HG03378 (cell line): Measurements from ENCODE around the gene SNCG.
A peak's percentile ranks its signal among the peaks of the same experiment; 100 is the strongest.

Experiments used
- ATAC-seq: cut with Tn5 transposase; IDR thresholded peaks from one replicate; pipeline ENCODE4 v1.9.1; 2021; ENCODE audit warnings: mild to moderate bottlenecking, moderate library complexity; ENCODE audit not compliant: unreplicated experiment

Gene SNCG

DNA sequence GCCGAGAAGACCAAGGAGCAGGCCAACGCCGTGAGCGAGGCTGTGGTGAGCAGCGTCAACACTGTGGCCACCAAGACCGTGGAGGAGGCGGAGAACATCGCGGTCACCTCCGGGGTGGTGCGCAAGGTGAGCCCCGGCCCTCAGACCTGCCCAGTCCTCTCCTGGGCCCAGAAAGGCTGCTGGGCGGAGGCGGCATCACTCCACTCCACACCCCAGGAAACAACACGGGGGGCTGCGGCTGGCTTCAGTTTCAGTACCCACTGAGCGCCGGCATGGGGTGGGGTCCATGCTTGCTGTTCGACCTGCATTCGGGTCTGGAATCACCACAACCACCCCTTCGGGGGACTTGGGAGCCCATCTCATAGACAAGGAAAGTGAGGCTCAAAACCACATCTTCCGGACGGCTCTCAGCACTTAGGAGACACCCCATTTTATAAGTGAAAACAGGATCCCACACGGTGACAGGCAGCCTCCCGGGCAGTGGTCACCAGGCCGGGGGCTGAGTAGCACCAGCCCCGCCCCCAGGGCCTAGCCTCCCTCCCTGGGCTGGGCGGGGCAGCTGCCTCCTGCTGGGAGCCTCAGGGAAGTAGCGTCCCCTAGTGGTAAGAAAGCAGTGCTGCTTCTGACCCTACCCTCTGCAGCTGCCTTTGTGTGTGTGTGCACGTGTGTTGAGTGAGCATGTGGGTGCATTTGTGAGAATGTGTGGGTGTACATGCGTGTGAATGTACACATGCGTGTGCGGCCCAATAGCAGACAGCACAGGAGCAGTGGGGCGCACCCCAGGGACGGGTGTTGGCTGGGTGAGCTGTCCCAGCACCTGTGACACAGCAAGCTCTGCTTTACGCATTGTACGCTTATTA is 1.8 kb downstream of the SNCG start:
- peak; percentile 77 for ATAC-seq

DNA sequence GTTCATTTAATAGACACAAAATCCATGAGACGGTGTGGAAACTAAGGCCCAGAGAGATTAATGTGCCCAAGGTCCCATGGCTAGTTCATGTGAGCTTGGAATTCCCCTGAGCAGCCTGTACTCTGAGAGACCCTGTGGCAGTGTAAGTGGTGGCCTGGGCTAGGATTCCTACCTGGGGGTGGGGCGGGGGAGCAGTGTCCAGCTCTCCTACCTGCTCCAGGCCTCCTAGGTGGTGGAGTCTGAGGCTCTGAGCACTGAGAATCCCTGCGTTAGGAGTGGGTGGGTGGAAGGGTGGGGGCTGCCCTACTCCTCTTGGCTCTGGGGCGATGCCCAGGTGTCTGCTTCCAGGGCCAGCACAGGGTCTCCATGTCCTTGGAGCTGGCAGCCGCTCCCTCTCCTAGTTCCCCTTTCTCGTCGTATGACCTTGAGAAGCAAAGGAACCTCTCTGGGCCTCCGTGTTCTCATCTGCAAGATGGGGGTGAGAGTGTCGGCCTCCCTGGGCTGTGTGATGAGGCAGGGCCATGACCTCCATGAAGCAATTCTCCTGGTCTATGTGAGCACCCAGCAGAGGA is 2.5 kb downstream of the SNCG start:
- ATAC-seq, result no peak

DNA sequence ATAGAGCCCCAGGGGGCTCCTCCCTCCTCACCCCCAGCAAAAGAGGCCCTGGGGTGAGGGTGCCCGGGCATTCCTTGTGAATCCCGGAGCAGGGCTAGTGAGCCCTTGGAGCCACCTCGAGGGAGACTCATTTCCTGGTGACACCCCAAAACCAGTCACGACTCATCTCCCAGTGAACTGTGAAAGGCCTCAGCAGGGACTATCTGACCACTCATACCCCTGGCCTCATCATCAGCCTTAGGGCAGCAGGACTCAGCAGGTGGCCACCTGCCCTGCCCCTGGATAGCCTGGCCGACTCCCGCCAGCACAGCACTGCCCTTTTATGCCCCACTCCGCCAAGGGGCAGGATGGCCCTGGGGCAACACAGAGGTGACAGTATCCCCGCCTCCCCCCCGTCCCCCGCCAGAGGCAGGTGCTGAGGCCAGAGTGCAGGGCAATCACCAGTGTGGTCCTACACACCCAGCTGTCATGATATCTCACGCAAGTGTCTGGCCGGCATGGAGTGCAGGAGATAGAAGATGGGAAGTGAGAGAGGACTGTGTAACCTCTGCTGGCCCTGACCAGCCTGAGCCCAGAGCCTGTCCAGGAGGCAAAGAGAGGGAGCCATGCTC is 3.2 kb downstream of the SNCG start:
- ATAC-seq, result no peak

DNA sequence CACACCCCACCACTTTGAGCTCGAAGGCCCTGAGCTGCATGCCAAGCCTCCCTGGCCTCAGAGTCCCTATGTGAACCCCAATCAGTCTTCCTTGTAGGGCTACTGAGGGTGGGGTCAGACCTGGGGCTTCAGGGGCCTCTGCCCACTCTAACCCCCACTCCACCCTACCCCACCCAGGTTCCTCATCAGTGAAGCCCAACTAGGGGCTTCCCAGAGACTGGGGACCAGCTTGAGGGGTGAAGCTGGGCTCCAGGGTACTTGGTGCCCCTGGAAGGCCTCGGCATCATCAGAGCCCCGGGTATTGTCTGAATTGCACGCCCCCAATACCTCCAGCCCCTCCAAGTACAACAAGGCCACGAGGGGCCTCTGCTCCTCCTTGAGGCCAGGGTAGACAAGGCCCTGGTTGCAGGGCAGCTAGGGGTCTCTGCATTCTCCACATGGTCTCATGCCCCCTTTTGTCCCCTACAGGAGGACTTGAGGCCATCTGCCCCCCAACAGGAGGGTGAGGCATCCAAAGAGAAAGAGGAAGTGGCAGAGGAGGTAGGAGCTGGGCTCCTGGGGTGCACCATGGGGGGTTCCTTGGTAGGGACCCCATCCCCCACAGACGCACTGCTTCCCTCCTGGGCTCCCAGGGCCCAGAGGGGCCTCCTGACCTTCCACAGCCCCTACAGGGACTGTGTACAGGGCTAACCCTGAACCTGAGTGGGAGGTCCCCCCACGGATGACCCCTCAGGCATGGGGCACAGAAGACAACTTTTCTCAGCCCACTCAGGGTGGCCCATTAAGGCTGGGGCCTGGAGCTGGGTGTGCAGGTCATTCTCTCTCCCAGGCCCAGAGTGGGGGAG is 4.0 kb downstream of the SNCG start:
- no peak for ATAC-seq

DNA sequence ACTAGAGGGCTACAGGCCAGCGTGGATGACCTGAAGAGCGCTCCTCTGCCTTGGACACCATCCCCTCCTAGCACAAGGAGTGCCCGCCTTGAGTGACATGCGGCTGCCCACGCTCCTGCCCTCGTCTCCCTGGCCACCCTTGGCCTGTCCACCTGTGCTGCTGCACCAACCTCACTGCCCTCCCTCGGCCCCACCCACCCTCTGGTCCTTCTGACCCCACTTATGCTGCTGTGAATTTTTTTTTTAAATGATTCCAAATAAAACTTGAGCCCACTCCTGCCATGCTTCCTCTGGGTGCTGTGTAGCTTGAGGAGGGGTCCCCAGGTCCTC is 4.5 kb downstream of the SNCG start:
- ATAC-seq, result no peak

DNA sequence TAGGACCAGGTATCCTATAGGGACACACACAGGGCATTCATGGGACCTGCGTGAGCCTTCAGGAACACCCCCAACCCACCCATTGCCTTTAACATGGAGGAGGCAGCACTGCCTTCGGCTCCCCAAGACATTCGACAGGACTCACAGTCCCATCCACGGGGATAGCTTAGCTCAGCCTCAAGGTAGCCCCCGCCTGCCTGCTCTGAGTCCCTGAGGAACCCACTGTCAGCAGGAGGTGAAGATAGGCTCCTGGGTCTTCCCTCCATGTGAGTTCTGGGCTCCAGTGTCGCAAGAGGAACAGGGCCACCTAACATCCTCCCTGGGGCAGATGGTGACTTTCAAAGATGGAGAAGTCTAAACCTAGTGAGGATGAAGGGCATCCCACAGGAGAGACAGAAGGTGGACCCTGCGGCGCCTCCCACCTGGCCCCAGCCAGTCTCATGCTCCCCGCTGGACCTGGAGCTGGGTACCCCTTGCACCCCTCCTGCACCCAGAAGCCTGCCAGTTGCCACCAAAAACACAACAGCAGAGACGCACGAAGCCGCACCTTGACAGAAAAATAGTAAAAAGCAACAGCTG is 5.0 kb downstream of the SNCG start:
- no peak for ATAC-seq

DNA sequence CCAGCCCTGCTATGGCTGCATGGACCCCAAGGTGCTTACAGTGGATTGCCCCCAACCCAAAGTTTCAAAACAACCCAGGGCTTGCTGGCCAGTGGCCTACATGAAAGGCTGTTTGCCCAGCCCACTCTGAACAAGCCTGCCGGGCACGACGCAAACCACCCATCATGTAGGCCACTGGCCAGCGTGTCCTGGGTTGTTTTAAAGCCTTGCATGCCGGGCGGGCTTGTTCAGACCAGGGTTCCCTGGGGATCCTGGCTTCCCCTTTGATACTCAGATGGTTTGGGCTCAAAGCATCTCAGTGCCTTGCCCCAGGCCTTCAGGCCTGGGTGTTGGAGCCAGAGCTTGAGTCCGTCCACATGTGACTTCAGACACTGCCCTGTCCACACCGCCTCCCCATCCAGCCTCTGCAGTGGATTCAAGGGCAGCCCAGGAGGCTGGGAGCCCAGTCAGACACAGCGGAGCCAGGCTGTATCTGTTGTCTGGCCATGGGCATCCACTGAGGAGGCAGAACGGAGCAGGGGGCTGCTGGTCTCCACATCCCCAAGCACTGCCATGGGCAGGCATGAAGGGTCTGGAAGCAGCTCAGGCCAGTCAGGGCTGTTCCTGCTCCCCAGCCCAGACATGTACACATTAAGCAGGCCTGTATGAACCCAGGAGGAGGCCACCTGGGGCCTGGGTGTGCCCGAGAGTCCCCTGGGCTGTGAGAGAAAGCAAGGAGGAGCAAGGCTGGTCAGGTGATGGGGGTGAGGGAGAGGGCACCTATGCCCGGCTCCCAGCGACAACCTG is 5.9 kb downstream of the SNCG start:
- ATAC-seq, result no peak

DNA sequence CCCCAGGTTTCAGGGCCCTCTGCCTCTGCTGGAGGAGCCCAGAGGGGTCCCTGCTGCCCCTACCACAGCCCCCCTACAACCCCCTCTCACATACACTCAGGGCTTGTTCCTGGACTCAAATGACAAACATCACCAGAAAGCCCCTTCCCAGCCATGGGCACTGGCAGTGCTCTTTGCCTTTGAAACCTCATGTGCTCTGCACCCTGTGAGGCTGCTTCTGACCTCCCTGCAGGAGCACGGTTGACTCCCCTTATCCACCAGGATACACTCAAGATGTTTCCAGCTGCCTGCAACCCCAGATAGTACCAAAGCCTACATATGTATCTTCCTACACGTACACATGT is 6.4 kb downstream of the SNCG start:
- ATAC-seq, result no peak

DNA sequence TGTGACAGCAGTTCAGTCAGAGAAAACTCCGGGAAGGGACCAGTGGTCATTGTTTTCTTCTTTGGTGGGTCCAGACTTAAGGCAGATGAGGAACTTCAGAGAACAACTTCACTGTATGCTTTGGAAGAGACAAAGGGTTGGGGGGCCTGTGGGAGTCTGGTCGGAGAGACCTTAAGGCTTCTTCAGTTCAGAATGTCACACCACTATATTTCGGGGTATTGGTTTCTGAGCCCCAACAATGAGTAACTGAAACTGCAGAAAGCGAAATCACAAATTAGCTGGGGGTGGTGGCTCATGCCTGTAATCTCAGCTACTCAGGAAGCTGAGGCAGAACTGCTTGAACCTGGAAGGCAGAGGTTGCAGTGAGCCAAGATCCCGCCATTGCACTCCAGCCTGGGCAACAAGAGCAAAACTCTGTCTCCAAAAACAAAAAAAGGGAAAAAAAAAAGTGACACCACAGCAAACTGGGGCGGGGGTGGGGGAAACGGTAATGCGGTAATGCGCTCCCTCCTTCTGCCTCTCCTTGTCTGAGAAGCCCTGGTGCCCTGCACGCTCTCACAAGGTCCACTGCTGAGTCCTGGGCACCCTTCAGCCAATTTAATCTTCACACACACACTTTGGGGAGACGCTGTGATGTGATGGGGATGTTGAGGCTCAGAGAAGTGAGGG is 7.7 kb downstream of the SNCG start:
- no peak for ATAC-seq

DNA sequence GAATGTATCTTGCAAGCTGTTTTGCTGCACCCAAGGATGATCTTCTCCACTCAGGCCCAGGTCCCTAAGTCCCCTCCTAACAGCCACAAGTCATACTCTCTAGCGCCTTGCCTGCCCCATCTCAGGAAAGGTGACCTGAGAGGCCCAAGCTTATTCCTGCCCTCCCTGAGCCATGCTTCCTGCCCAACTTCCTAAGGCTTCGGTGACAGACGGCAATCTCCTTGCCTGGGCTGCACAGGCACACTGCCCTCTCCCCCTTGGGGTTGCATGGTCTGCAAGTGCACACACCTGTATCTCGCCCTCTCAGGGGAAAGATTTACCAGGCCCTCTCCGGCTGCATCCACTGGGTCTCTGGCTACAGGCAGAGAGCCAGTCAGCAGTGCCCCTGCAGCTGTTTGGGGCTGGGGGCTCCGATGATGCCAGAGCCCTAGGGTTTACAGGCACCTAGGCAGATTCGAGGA is 9.1 kb downstream of the SNCG start:
- ATAC-seq, result no peak

DNA sequence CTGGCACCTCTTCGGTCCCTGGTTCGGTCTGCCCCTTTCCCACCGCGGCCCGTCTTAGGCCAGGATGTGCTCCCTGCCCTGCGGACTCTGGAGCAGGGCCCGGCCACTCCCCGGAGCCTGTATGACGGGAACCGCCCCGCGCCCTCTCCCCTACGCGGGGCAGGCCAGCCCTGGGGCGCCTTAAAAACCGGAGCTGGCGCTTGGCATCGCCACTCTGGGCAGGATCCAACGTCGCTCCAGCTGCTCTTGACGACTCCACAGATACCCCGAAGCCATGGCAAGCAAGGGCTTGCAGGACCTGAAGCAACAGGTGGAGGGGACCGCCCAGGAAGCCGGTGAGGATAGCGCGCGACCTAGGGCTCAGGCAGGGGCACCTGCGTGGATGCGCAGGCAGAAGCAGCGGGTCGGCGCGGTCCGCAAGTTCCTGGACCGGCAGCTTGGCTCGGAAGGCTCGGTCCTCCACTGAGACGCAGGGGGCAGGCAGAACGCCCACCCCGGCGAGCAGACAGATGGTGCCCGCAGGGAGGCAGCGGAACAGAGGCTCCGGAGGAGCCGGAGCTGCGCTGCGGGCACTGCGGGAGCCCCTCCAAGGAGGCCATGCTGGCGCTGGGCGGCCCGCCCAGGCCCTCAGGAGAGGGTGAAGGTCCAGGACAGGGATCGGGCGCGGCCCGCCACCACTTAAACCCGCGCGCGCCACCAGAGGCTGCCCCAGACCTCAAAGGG is 10.0 kb downstream of the SNCG start, which contains the start of gene ADIRF:
TSS of gene ADIRF (plus strand) at position 212 of the 723 bp plus-strand sequence. CDS start at position 275, 63 bp downstream.
- no peak for ATAC-seq

DNA sequence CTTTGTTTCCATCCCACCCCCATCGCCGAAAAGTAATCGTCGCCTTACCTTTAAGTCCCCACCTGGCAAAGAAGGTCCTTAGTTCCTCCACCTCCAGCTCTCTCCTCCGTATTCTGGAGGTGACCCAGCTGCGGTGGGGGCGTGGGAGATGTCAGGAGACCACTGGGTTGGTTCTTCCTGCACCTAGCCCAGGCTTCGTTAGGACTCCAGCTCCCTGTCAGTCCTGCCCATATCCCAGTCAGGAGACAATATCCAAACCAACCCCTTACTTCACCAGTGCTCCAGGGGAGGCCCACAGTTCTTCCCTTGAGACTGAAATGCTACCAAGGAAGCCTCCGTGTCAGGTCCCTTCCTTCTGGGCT is 10.6 kb downstream of the SNCG start:
- no peak for ATAC-seq

DNA sequence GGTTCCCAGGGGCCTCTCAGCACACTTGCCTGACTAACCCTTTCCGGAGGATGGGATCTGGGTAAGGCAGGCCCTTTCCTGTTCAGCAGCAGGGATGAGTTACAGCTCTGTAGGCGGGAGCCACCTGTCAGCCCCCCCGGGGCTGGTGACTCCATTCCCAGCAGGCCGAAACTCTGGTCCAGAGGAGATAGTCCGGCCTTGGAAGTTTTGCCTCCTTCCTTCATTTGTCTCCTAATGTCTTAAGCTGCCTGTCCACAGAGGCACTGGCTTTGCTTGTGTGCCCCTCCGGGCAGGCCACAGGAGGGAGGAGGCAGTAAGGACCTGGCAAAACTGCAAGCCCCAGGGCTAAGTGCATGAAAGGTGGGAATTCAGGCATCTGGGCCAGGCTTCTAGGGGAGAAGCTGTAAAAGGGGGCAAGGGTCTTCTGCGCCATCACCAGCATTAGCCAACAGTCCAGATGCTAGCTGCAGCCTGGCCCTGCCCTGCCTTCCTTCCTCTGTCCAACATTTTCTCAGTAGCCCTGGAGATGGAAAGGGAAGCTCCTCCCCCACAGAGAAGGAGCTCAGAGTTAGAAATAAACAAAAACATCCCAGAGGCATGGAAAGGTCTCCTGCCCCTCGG is 11.1 kb downstream of the SNCG start:
- ATAC-seq, result no peak

DNA sequence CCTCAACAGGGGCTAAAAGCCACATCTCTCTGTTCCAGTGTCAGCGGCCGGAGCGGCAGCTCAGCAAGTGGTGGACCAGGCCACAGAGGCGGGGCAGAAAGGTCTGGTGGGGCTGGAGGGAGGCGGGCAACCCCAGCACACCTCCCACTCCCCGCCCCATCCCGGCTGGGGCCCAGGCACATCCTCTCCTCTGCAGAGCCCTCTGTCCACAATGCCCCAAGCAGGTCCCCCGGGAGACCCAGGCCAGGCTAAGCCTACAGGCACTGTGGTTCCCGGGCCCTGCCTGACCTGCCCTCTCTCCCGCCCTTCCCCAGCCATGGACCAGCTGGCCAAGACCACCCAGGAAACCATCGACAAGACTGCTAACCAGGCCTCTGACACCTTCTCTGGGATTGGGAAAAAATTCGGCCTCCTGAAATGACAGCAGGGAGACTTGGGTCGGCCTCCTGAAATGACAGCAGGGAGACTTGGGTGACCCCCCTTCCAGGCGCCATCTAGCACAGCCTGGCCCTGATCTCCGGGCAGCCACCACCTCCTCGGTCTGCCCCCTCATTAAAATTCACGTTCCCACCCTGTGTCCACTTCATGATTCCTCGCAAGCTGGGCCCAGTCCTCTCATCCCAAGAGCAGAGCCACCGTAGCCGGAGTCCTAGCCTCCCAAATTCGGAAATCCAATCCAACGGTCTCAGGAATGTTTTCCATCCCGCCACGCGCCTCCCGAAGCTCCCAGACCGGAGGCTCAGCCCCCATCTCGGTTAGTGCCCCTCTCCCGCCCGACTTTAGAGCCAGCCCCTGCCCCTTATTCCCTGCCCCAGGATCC is 12.0 kb downstream of the SNCG start:
- ATAC-seq, result no peak

DNA sequence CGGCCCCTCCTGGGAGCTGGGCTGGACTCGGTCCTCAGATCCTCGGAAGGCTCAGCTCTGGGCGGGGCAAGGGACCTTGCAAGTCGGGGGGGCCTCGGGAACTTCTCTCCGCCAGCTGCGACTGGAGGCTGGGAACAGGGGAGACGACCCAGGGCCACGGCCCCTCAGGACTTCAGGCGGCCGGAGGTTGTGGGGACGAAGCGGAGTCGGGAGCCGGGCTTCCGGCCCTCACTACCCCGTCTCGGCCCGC is 12.5 kb downstream of the SNCG start:
- no peak for ATAC-seq

DNA sequence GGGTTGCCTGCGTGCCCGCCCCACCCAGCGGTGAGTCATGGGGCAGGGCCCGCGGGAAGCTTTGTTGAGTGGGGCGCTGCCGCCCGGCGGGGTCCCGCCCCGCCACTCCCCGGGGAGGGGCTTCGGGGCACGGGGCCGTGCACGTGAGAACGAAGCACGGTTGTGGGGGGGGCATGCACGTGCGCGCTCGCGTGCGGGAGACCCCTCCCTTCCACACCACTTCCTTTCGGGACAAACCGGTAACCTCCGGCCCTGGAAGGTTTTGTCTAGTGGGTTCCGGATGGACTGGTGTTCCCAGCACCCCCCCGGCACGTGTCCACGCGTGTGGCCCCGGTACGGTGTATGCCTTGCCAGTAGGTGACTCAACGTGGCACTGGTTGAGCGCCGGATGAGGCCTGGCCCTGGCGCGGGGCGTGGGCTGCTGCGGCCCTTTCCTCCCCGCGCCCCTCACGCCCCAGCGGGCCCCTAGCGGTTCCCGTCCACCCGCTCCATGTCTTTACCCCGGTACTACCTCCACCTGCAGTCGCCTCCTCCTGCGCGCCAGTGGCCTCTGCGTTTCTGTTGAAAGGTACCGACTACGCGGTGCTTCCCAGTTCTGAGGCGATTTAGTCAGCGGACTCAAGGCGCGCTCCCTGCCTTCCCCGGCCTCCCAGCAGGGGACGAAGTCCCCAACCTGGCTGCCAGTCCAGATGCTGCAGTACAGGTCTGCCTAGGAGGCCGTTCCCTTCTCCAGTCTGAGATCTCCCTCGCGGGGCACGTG is 13.0 kb downstream of the SNCG start:
- ATAC-seq, result peak; percentile 58

DNA sequence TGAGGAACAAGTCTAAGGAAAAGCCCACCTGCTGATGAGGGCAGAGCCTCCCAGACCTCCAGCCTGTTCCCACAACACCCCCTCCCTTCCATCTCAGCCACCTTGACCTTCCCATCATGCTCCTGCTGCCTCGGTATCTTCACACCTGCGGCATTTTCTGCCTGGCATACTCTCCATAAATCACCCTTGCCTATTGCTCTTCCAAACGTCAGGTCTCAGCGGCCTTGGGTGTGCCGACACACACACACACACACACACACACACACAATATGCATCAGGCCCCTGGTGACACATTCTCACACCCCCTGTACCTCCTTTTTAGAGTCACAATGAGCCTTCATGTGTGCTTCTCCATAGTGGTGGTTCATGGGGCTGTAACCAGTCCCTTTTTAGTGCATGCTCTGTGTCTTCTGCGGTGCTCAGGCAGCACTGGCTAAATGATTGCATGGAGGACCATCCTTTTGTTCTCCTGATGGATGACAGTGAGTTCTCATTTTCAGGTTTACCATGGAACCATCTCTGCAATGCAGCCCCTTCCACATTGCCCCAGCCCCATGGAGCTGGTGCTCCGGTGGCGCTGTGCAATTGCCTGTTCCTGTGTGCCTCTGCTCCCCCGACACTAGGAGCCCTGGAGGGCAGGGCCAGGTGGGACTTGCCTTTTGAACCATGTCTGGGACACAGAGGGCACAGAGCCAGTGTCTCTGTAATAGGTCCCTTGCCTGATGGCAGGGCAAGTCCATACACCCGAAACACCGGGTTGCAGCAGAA is 14.4 kb downstream of the SNCG start:
- no peak for ATAC-seq
